HG03457 (cell line): ENCODE measurements around the gene ESYT2.

Experiments used
- ATAC-seq: cut with Tn5 transposase; IDR thresholded peaks from one replicate; pipeline ENCODE4 v1.9.1; 2021; ENCODE audit warnings: moderate number of reproducible peaks; ENCODE audit not compliant: unreplicated experiment

ESYT2 gene

GRCh38 chr7:158747408-158747807, 81.9 kb downstream of the ESYT2 start:
- no peak for ATAC-seq

GRCh38 chr7:158746957-158747356, 82.4 kb downstream of the ESYT2 start:
- ATAC-seq = no peak

- ATAC-seq = no peak
Measured at GRCh38 chr7:158745057-158745715, 84.1 kb downstream of the ESYT2 start.

- no peak for ATAC-seq
Measured at GRCh38 chr7:158744070-158744469, 85.2 kb downstream of the ESYT2 start.

- no peak for ATAC-seq
Measured at GRCh38 chr7:158743219-158743618, 86.1 kb downstream of the ESYT2 start.

- ATAC-seq = no peak
Measured at GRCh38 chr7:158742065-158742821, 87.1 kb downstream of the ESYT2 start.

- no peak for ATAC-seq
Measured at GRCh38 chr7:158741294-158741666, 88.0 kb downstream of the ESYT2 start.

- no peak for ATAC-seq
Measured at GRCh38 chr7:158740657-158741293, 88.5 kb downstream of the ESYT2 start.

- ATAC-seq = no peak
Measured at GRCh38 chr7:158740013-158740656, 89.2 kb downstream of the ESYT2 start.

- no peak for ATAC-seq
Measured at GRCh38 chr7:158738841-158739240, 90.5 kb downstream of the ESYT2 start.

- ATAC-seq = no peak
Measured at GRCh38 chr7:158737064-158737695, 92.1 kb downstream of the ESYT2 start.

GRCh38 chr7:158735935-158736334, 93.4 kb downstream of the ESYT2 start:
- no peak for ATAC-seq

- no peak for ATAC-seq
Measured at GRCh38 chr7:158734861-158735260, 94.4 kb downstream of the ESYT2 start.

GRCh38 chr7:158733775-158734494, 95.4 kb downstream of the ESYT2 start:
- no peak for ATAC-seq

- ATAC-seq = no peak
Measured at GRCh38 chr7:158733220-158733519, 96.1 kb downstream of the ESYT2 start.

- ATAC-seq = no peak
Measured at GRCh38 chr7:158732494-158733219, 96.7 kb downstream of the ESYT2 start.

GRCh38 chr7:158731761-158732160, 97.5 kb downstream of the ESYT2 start:
- no peak for ATAC-seq

GRCh38 chr7:158730383-158731346, 98.6 kb downstream of the ESYT2 start:
- ATAC-seq = no peak
